ENCODE results near the gene MADD. TPM values are rescaled to one million over a fixed set of nuclear protein-coding genes. Genes with fewer than 3 reads are reported as not detected.

Gene MADD
- total RNA-seq, 1 experiment from 2014 or later: 29.0 TPM

DNA sequence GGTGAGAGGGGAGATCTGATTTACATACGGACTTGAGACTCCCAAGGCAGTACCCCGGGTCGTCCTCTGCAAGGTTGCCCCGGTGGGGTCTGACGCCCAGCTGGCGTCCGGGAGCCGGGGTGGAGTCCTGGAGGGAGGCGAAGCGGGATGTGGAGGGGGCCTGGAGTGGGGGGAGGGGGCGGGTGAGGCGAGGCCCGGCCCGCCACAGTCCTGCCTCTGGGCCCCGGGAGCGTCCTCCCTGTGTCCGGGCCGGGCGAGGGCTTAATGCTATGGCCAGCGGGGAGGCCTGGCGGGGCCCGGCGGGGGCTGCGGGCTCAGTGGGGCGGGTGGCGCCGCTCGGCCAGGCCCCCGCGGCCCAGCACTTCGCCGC is 85.0 kb downstream of the MADD start:
- Histone ChIP-seq H3K9me3 (replicated peaks) (no peaks in the 10 kb centered on the region), H3K4me1 (no peaks in the 10 kb centered on the region), H3K36me3 (no peaks in the 10 kb centered on the region), H3K27me3 (peaks cover 12% of the 10 kb centered on the region; the same call in 1 of the 2 replicates), H3K4me3 (peak overlapping the region; percentile 60), H3K27ac (no peak overlapping the region)
- peak in 1 of 2 experiments; percentile 33 for DNase-seq

- no peaks in the 10 kb centered on the region for H3K9me3 ChIP-seq (replicated peaks)
- H3K27ac ChIP-seq: no peak overlapping the region
- peak; percentile 95 for DNase-seq
- H3K4me1 ChIP-seq: no peaks in the 10 kb centered on the region
- peak overlapping the region; percentile 60 for H3K4me3 ChIP-seq
- no peaks in the 10 kb centered on the region for H3K36me3 ChIP-seq
- H3K27me3 ChIP-seq: peaks cover 12% of the 10 kb centered on the region; the same call in 1 of the 2 replicates
Observed at GRCh38 chr11:47355283-47356128, 85.6 kb downstream of the MADD start.

GRCh38 chr11:47356129-47356997 is 86.4 kb downstream of the MADD start:
- H3K4me1 ChIP-seq: no peaks in the 10 kb centered on the region
- DNase-seq: no peak
- no peak overlapping the region for H3K27ac ChIP-seq
- H3K9me3 ChIP-seq (replicated peaks): no peaks in the 10 kb centered on the region
- no peak overlapping the region for H3K4me3 ChIP-seq
- peaks cover 5% of the 10 kb centered on the region; the same call in 1 of the 2 replicates for H3K27me3 ChIP-seq
- no peaks in the 10 kb centered on the region for H3K36me3 ChIP-seq

DNA sequence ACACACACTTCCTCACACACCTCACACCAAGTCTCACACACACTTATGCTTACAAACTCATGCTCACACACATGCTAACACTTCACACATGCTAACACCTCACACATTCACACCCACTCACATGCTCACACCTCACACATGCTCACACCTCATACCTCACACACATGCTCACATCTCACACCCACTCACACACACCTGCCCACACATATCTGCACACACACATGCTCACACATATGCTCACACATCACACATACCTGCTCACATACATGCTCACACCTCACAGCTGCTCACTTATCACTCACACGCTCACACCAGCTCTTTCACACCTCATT is 87.0 kb downstream of the MADD start:
- H3K9me3 ChIP-seq (replicated peaks): no peaks in the 10 kb centered on the region
- H3K27me3 ChIP-seq: no peaks in the 10 kb centered on the region
- H3K36me3 ChIP-seq: no peaks in the 10 kb centered on the region
- H3K4me1 ChIP-seq: no peaks in the 10 kb centered on the region
- H3K4me3 ChIP-seq: no peak overlapping the region
- H3K27ac ChIP-seq: no peak overlapping the region
- DNase-seq: no peak

DNA sequence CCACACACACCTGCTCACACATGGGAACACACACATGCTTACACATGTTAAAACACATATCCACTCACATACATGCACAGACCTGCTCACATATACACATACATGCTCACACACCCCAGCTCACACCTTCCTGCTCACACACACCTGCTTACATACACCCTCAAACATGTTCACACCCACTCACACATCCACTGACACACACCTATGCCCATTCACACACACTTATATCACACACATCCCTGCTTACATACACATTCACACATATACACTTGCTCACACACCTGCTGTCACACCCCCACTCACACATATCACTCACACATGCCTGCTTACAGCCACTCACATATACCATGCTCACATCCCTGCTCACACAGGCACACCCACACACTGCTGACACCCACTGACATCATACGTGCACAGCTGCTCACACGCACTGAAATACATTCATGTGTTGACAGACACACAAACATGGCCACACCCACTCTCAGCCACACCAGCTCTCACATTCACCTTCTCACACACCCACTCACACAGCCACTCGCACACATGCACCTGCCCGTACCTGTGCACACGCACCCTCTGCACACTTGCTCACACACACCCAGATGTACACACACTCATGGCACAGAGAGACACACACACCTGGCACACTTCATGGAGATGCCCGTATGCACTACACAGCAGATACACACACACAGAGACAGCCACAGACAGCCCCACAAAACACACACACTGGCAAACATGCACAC is 88.2 kb downstream of the MADD start:
- no peaks in the 10 kb centered on the region for H3K9me3 ChIP-seq (replicated peaks)
- no peak for DNase-seq

DNA sequence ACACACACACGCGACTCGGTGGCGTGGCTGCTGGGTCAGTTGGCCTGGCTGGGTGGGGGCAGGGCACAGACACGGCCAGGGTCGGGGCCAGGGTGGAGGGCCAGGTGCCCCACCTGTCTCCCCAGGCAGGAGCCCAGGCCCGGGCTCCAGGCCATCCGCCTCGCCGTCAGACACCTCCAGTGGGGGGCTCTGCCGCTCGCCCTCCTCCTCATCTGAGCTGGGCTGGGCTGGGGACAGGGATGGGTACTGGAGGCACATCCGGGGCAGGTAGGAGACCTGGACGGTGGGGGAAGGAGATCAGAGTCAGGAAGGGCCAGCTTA is 88.8 kb downstream of the MADD start:
- no peaks in the 10 kb centered on the region for H3K27me3 ChIP-seq
- no peaks in the 10 kb centered on the region for H3K36me3 ChIP-seq
- no peaks in the 10 kb centered on the region for H3K9me3 ChIP-seq (replicated peaks)
- DNase-seq: no peak
- no peak overlapping the region for H3K4me3 ChIP-seq
- H3K27ac ChIP-seq: no peak overlapping the region
- H3K4me1 ChIP-seq: no peaks in the 10 kb centered on the region

More for the DNA sequence above, 88.2 kb downstream of the MADD start:
- H3K36me3 ChIP-seq: no peaks in the 10 kb centered on the region
- H3K4me3 ChIP-seq: no peak overlapping the region
- H3K4me1 ChIP-seq: no peaks in the 10 kb centered on the region
- no peak overlapping the region for H3K27ac ChIP-seq
- H3K27me3 ChIP-seq: no peaks in the 10 kb centered on the region

GRCh38 chr11:47359162-47359561 is 89.2 kb downstream of the MADD start:
- Histone ChIP-seq H3K27me3 (no peaks in the 10 kb centered on the region), H3K27ac (no peak overlapping the region), H3K9me3 (replicated peaks) (no peaks in the 10 kb centered on the region), H3K4me3 (no peak overlapping the region), H3K4me1 (no peaks in the 10 kb centered on the region), H3K36me3 (no peaks in the 10 kb centered on the region)
- no peak for DNase-seq

GRCh38 chr11:47359586-47359985 is 89.7 kb downstream of the MADD start:
- no peaks in the 10 kb centered on the region for H3K9me3 ChIP-seq (replicated peaks)
- no peak overlapping the region for H3K27ac ChIP-seq
- DNase-seq: no peak
- H3K4me1 ChIP-seq: no peaks in the 10 kb centered on the region
- H3K4me3 ChIP-seq: no peak overlapping the region
- H3K36me3 ChIP-seq: no peaks in the 10 kb centered on the region
- 0 out of 2 replicates have a peak, but pooled peaks cover under 1% of the 10 kb centered on the region for H3K27me3 ChIP-seq

- H3K4me3 ChIP-seq: no peak overlapping the region
- 0 out of 2 replicates have a peak, but pooled peaks cover 5% of the 10 kb centered on the region for H3K27me3 ChIP-seq
- H3K36me3 ChIP-seq: no peaks in the 10 kb centered on the region
- H3K9me3 ChIP-seq (replicated peaks): no peaks in the 10 kb centered on the region
- no peaks in the 10 kb centered on the region for H3K4me1 ChIP-seq
- no peak for DNase-seq
- no peak overlapping the region for H3K27ac ChIP-seq
Observed at GRCh38 chr11:47360341-47360740, 90.4 kb downstream of the MADD start.

DNA sequence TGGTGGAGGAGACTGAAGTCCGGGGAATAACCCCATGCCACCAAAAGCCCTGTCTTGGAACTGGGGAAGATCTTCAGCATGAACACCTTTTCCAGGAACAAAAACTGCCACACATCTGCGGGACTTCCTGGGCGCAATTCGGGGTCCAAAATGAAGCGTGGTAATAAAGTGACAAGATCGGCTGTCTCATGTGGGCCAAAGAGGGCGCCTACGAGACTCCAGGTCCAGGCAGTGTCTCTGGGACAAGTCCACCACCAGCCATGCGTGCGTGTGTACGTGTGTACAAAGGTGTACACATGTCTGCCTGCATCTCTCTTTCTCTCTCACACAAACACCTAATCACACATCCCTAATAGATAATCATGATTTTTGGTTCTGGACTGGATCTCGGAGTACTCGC is 91.5 kb downstream of the MADD start:
- no peak overlapping the region for H3K27ac ChIP-seq
- no peaks in the 10 kb centered on the region for H3K36me3 ChIP-seq
- H3K4me3 ChIP-seq: no peak overlapping the region
- 0 out of 2 replicates have a peak, but pooled peaks cover 5% of the 10 kb centered on the region for H3K27me3 ChIP-seq
- H3K9me3 ChIP-seq (replicated peaks): no peaks in the 10 kb centered on the region
- H3K4me1 ChIP-seq: no peaks in the 10 kb centered on the region
- no peak for DNase-seq

- Histone ChIP-seq H3K9me3 (replicated peaks) (no peaks in the 10 kb centered on the region), H3K27me3 (peaks cover 9% of the 10 kb centered on the region; the same call in 1 of the 2 replicates), H3K36me3 (no peaks in the 10 kb centered on the region), H3K4me3 (no peak overlapping the region), H3K4me1 (no peaks in the 10 kb centered on the region), H3K27ac (no peak overlapping the region)
- no peak for DNase-seq
Observed at GRCh38 chr11:47366020-47366490, 96.1 kb downstream of the MADD start.

GRCh38 chr11:47369676-47370075 is 99.7 kb downstream of the MADD start:
- no peaks in the 10 kb centered on the region for H3K36me3 ChIP-seq
- no peak overlapping the region for H3K4me3 ChIP-seq
- no peak overlapping the region for H3K27ac ChIP-seq
- H3K9me3 ChIP-seq (replicated peaks): no peaks in the 10 kb centered on the region
- no peak for DNase-seq
- H3K4me1 ChIP-seq: no peaks in the 10 kb centered on the region
- peaks cover 8% of the 10 kb centered on the region; the same call in 1 of the 2 replicates for H3K27me3 ChIP-seq

DNA sequence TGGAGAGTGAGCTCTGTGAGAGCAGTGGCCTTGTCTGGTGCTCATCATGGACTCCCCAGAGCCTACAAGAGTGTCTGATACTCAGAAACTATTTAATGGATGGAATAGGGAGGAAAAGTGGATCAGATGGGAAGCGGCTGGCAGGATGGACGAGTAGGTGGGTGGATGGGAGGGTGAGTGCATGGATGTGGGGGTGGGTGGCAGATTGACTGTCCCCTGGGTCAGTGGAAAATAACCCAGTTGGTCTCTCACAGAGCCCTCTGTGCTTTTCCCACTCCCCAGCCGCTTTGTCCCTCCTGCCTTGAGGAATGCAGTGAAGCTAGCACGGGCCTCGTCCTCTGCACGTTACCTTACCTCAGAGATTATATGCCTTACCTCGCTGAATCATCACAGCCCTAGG is 102.5 kb downstream of the MADD start:
- Histone ChIP-seq H3K36me3 (no peaks in the 10 kb centered on the region), H3K27me3 (peaks cover 6% of the 10 kb centered on the region; the same call in 1 of the 2 replicates), H3K4me3 (no peak overlapping the region), H3K27ac (no peak overlapping the region), H3K9me3 (replicated peaks) (no peaks in the 10 kb centered on the region), H3K4me1 (no peaks in the 10 kb centered on the region)
- no peak for DNase-seq

DNA sequence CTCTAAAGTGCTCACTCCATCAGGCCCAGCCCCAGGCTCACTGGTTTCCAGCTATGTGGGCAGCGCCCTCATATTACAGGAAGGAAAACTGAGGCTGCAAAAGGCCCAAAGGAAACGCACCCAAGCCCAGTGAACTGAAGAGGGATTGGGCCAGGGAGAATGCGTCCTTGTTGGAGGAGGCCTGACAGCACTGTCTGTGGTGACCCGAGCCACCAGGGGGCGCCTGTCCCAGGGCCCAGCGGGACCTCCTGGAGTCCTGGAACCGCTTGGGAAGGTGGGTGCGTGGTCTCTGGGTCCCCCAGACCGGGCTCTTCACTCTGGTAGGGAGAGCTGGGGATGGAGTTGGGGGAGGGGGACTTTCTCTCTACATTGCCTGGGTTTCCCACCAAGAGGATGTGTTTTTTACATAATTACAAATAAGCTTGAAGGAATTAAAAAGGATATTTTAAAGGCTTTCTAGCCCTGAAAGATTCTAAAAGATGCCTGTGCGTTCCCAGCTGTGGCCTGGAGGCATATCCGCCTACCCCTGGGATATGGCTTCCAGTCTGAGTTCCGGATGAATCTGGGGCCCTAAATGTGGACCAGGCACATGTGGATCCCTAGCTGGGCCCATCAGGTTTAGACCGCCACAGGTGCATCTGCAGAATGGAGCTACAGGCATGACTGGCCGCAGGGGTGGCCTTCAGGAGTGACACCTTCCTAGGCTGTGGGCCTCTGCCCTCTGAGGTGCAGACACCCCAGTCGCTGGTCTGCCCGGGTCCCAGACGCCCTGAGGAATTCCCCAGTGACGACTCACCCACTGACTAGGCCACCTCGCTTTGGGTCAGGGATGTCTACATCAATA is 104.2 kb downstream of the MADD start:
- peak; percentile 78 to 84 for DNase-seq
- no peak overlapping the region for H3K27ac ChIP-seq
- H3K9me3 ChIP-seq (replicated peaks): no peaks in the 10 kb centered on the region
- H3K4me1 ChIP-seq: no peaks in the 10 kb centered on the region
- H3K27me3 ChIP-seq: peaks cover 6% of the 10 kb centered on the region; the same call in 1 of the 2 replicates
- no peaks in the 10 kb centered on the region for H3K36me3 ChIP-seq
- H3K4me3 ChIP-seq: no peak overlapping the region
